A673 (cell line): ENCODE results near the gene PPBP. TPM values are rescaled to one million over a fixed set of nuclear protein-coding genes. Genes with fewer than 3 reads are reported as not detected.
"Not testable (repeated sequence)": the region's sequence is repeated elsewhere in the genome, so short reads cannot be mapped to it uniquely, and the experiment has no call there.

Source experiments
- BruUV-seq: library from RNA; stranded (reverse); fragments of 400-500 nt; replicated peaks from 2 replicates; lab custom pipeline; 2021; lab: Mats Ljungman, UMichigan
- CTCF ChIA-PET: fragments of 300-600 bp; sonication (Branson Sonifier 250); formaldehyde crosslinking; loops from one replicate; lab custom pipeline; 2022; ENCODE audit warnings: antibody characterized with exemption; lab: Charles Lee
- POLR2A ChIA-PET: fragments of 300-600 bp; sonication (Branson Sonifier 250); formaldehyde crosslinking; loops from one replicate; lab custom pipeline; 2022; ENCODE audit warnings: antibody characterized with exemption; ENCODE audit not compliant: low non-redundant PET; lab: Charles Lee
- DNase-seq: peaks from one replicate; pipeline ENCODE4 v3.0.0-alpha.2; 2015; ENCODE audit warnings: low spot score
- H3K27ac ChIP-seq: fragments of 200-600 bp; sonication (generic); 2 replicates; pipeline ENCODE4 v1.5.1; 2016; ENCODE audit warnings: mixed run types, low read depth, mild to moderate bottlenecking, mixed read lengths, antibody characterized with exemption, low read length; ENCODE audit not compliant: poor library complexity, severe bottlenecking
- H3K27me3 ChIP-seq: fragments of 200-600 bp; sonication (generic); replicated peaks from 2 replicates; pipeline ENCODE4 v1.6.1; 2017; ENCODE audit warnings: mixed run types, low read depth, mild to moderate bottlenecking, mixed read lengths, antibody characterized with exemption, low read length; ENCODE audit not compliant: insufficient read depth, poor library complexity
- H3K36me3 ChIP-seq: fragments of 200-600 bp; sonication (generic); 2 replicates; pipeline ENCODE4 v1.6.1; 2016; ENCODE audit warnings: mixed run types, mild to moderate bottlenecking, mixed read lengths, antibody characterized with exemption, low read length; ENCODE audit not compliant: insufficient read depth, poor library complexity, severe bottlenecking
- H3K4me1 ChIP-seq: fragments of 200-600 bp; sonication (generic); 2 replicates; pipeline ENCODE4 v1.6.1; 2017; ENCODE audit warnings: mixed run types, mild to moderate bottlenecking, mixed read lengths, antibody characterized with exemption, low read length; ENCODE audit not compliant: insufficient read depth, poor library complexity, severe bottlenecking
- H3K4me3 ChIP-seq: fragments of 200-600 bp; sonication (generic); 2 replicates; pipeline ENCODE4 v1.5.1; 2016; ENCODE audit warnings: low read depth, mixed run types, mild to moderate bottlenecking, mixed read lengths, low read length; ENCODE audit not compliant: poor library complexity, severe bottlenecking
- H3K9me3 ChIP-seq: fragments of 200-600 bp; sonication (generic); 2 replicates; pipeline ENCODE4 v1.6.1; 2016; ENCODE audit warnings: mixed run types, low read depth, mild to moderate bottlenecking, mixed read lengths, antibody characterized with exemption, low read length; ENCODE audit not compliant: poor library complexity, severe bottlenecking
- EZH2 ChIP-seq: fragments of 200-600 bp; sonication (generic); IDR thresholded peaks from 2 replicates; pipeline ENCODE4 v1.6.1; 2017; ENCODE audit warnings: borderline replicate concordance, low read depth, mild to moderate bottlenecking, mixed read lengths, antibody characterized with exemption, low read length; ENCODE audit not compliant: poor library complexity, severe bottlenecking
- intact Hi-C: fragments of 100-400 bp; cut with micrococcal nuclease; formaldehyde crosslinking; loops from one replicate; pipeline ENCODE4 v1.10.0; 2022; ENCODE audit not compliant: unreplicated experiment
- total RNA-seq: library from RNA; stranded (reverse); gene quantifications from 2 replicates; pipeline ENCODE4 v1.2.3, GENCODE V29; 2021
- TF ChIP-seq, protein P1 (sequence below): fragments of 300-800, 200-600 bp; sonication (generic); conservative IDR thresholded peaks from 2 replicates; pipeline ENCODE4 v1.5.1; 2017; ENCODE audit warnings: low read depth, mild to moderate bottlenecking, antibody characterized with exemption, low read length, moderate library complexity, mixed read lengths

The PPBP gene
- total RNA-seq, 1 experiment from 2014 or later: not detected

DNA sequence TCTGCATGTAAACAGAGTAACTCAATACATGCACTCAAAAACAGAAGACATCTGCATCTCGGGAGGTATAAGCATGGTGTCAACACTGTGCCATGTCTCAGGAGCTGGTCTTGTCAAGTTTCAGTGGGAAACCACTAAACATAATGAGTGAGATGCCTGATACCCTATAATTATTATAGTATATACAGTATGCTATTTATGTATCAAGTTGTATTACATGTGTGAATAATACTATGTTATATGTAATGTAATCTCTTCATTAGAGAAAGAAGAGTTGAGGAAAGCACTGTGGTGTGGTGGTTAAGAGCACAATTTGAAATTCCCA is 2.5 kb downstream of the PPBP start:
- TF ChIP-seq, protein P1, sequence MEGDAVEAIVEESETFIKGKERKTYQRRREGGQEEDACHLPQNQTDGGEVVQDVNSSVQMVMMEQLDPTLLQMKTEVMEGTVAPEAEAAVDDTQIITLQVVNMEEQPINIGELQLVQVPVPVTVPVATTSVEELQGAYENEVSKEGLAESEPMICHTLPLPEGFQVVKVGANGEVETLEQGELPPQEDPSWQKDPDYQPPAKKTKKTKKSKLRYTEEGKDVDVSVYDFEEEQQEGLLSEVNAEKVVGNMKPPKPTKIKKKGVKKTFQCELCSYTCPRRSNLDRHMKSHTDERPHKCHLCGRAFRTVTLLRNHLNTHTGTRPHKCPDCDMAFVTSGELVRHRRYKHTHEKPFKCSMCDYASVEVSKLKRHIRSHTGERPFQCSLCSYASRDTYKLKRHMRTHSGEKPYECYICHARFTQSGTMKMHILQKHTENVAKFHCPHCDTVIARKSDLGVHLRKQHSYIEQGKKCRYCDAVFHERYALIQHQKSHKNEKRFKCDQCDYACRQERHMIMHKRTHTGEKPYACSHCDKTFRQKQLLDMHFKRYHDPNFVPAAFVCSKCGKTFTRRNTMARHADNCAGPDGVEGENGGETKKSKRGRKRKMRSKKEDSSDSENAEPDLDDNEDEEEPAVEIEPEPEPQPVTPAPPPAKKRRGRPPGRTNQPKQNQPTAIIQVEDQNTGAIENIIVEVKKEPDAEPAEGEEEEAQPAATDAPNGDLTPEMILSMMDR: no peak
- TF ChIP-seq EZH2: no peak
- ChIA-PET POLR2A (no interaction called here), CTCF (no interaction called here)
- Histone ChIP-seq H3K27ac (no peak overlapping the region), H3K9me3 (no peaks in the 10 kb centered on the region), H3K27me3 (no peaks in the 10 kb centered on the region), H3K36me3 (no peaks in the 10 kb centered on the region), H3K4me3 (no peak overlapping the region), H3K4me1 (no peaks in the 10 kb centered on the region)
- no TSS peak for BruUV-seq
- DNase-seq: no peak
- intact Hi-C loops: no loop called here

DNA sequence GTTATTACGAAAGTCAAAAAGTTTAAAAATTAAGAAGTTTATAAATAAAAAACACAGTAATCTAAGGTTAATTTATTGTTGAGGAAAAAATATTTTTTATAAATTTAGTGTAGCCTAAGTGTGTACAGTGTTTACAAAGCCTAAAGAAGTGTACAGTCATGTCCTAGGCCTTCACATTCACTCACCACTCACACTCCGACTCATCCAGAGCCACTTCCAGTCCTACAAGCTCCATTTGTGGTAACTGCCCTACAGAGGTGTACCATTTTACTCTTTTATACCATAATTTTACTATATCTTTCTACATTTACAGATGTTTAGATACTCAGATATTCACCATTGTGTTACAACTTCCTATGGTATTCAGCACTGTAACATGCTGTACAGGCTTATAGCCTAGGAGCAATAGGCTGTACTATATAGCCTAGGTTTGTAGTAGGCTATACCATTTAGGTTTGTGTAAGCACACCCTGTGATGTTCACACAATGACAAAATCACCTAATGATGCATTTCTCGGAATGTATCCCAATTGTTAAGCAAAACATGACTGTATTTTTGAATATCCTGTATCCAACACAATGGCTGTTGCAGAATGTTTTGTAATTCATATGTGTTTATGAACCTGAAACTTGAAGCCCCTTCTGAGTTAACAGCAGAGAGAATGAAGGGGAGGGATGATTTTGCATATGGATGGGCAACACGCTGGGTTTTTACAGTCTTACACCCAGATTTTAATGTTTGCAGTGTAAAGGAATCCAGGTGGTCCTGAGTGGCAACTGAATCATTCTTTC is 3.1 kb downstream of the PPBP start:
- no peaks in the 10 kb centered on the region for H3K36me3 ChIP-seq
- no peak for DNase-seq
- no peaks in the 10 kb centered on the region for H3K4me1 ChIP-seq
- ChIA-PET CTCF (no interaction called here), POLR2A (no interaction called here)
- no peaks in the 10 kb centered on the region for H3K9me3 ChIP-seq
- intact Hi-C loops: no loop called here
- TF ChIP-seq, protein P1: no peak
- no peak for TF ChIP-seq EZH2
- H3K4me3 ChIP-seq: no peak overlapping the region
- H3K27me3 ChIP-seq: no peaks in the 10 kb centered on the region
- no TSS peak for BruUV-seq
- no peak overlapping the region for H3K27ac ChIP-seq

DNA sequence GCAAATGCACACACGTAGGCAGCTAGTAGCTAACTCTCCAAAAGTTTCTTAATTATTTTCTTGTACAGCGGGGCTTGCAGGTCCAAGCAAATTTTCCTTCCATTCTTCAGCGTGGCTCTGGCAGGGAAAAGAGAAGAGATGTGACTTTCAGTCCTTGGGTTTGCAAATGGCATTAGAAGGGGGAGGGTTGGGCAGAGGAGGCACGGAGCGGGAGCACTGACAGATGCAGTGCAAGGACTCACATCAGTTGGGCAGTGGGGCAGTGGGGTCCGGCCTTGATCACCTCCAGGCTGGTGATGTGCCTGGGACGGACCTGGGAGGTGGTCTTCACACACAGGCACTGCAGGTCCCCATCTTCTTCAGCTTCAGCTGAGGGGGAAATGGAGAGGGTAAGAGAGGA is 6.8 kb downstream of the PPBP start:
- CTCF ChIA-PET, POLR2A ChIA-PET: not testable (repeated sequence)

DNA sequence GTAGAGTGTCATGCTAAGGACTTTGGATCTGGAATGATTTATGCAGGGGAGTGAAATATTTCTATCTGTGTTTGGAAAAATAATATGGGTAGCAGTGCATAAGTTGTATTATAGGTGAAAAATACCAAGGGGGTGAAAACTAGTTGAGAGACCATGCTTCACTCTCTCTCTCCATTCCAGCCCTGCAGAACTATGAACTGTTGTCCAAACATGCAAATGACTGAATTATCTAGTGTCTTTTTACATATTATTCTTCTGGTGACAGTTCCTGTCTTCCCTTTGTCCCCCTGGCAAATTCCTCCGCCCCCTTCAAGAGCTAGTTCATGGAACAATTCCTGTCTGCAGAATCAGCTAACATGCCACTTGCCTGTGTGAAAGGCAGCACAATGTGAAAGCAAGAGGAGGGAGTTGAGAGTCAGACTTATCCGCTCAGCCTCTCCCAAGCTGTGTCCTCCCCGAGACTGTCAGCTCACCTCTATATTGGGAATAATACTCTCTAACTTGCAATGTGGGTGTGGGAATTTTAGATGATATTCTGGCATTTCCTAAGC is 8.5 kb downstream of the PPBP start:
- Histone ChIP-seq H3K27me3 (no peaks in the 10 kb centered on the region), H3K4me3 (no peak overlapping the region), H3K4me1 (no peaks in the 10 kb centered on the region), H3K36me3 (no peaks in the 10 kb centered on the region), H3K9me3 (no peaks in the 10 kb centered on the region), H3K27ac (no peak overlapping the region)
- intact Hi-C loops: no loop called here
- ChIA-PET CTCF (no interaction called here), POLR2A (no interaction called here)
- no TSS peak for BruUV-seq
- DNase-seq: no peak
- TF ChIP-seq, protein P1: no peak
- TF ChIP-seq EZH2: no peak

More for the DNA sequence above, 6.8 kb downstream of the PPBP start:
- BruUV-seq, H3K36me3 ChIP-seq, H3K9me3 ChIP-seq, DNase-seq, H3K4me1 ChIP-seq, H3K27me3 ChIP-seq, intact Hi-C loops, H3K4me3 ChIP-seq, H3K27ac ChIP-seq: not testable (repeated sequence)
